HepG2 (cell line): ENCODE results near the gene IRAK2. TPM values are rescaled to one million over a fixed set of nuclear protein-coding genes. Genes with fewer than 3 reads are reported as not detected.
A peak's percentile ranks its signal among the peaks of the same experiment; 100 is the strongest.

ENCODE experiments used
- ATAC-seq: fragments of 200-7000 bp; cut with Tn5 transposase; 3 replicates; pipeline ENCODE4 v1.9.1; 2020; ENCODE audit warnings: mild to moderate bottlenecking, moderate library complexity
- BruUV-seq: library from RNA; stranded (reverse); fragments of 400-500 nt; replicated peaks from 2 replicates; lab custom pipeline; 2021; lab: Mats Ljungman, UMichigan
- CTCF ChIA-PET: fragments of 300-600 bp; formaldehyde crosslinking; extraction: SDS; loops from one replicate; lab custom pipeline; 2021; ENCODE audit warnings: low total read pairs, inconsistent platforms, low intra/inter-chr PET ratio; lab: Yijun Ruan, JAX
- POLR2A ChIA-PET: fragments of 350-600 bp; sonication (Branson Sonifier 250); formaldehyde crosslinking; loops from one replicate; lab custom pipeline; 2020; ENCODE audit warnings: antibody characterized with exemption, inconsistent platforms; lab: Yijun Ruan, JAX
- DNase-seq: peaks from one replicate; pipeline ENCODE4 v3.0.0-alpha.2; 2015; ENCODE audit warnings: low spot score
- FAIRE-seq: peaks from 3 replicates; lab custom pipeline; 2011; peaks lifted over from hg19 to GRCh38; lab: Jason Lieb, UNC
- H2AFZ ChIP-seq: one replicate; pipeline ENCODE4 v1.6.1; 2011; ENCODE audit warnings: low read length, inconsistent platforms
- H3K27ac ChIP-seq: fragments of 300-600 bp; 3 replicates; pipeline ENCODE4 v1.8.0; 2011; ENCODE audit warnings: mixed run types, mild to moderate bottlenecking, mixed read lengths, low read length, inconsistent platforms; ENCODE audit not compliant: insufficient read depth; ENCODE audit errors: extremely low read length
- H3K27me3 ChIP-seq, 2 experiments: fragments of 200-600 bp in 1 of 2; 2 replicates in 1 of 2; 3 replicates in 1 of 2; pipeline versions ENCODE4 v1.6.0 to v1.8.0; 2011; ENCODE audit warnings: low read length in 2 of 2, mild to moderate bottlenecking in 2 of 2, moderate library complexity in 2 of 2, inconsistent platforms in 1 of 2; ENCODE audit not compliant: insufficient read depth in 2 of 2, control insufficient read depth in 1 of 2
- H3K36me3 ChIP-seq, 2 experiments: fragments of 200-600 bp in 1 of 2; replicated peaks in 1 of 2; 2 replicates in 1 of 2; 3 replicates in 1 of 2; pipeline versions ENCODE4 v1.5.1 to v1.8.0; 2011; ENCODE audit warnings: low read length in 2 of 2, inconsistent platforms in 1 of 2; ENCODE audit not compliant: insufficient read depth in 2 of 2, control insufficient read depth in 1 of 2
- H3K4me1 ChIP-seq: 2 replicates; pipeline ENCODE4 v1.5.1; 2012; ENCODE audit warnings: low read length, inconsistent platforms; ENCODE audit not compliant: insufficient read depth
- H3K4me2 ChIP-seq: 2 replicates; pipeline ENCODE4 v1.6.0; 2011; ENCODE audit warnings: low read depth, low read length, inconsistent platforms
- H3K4me3 ChIP-seq, 3 experiments: fragments of 200-600 bp in 1 of 3; sonication (generic), shearing (Covaris generic) in 1 of 3; replicated peaks in 1 of 3; 2 replicates each; pipeline ENCODE4 v1.5.1; 2011 to 2016; ENCODE audit warnings: low read length in 3 of 3, inconsistent platforms in 2 of 3, low read depth in 2 of 3, mild to moderate bottlenecking in 2 of 3, control low read depth in 1 of 3, mixed read lengths in 1 of 3; ENCODE audit not compliant: insufficient read depth in 1 of 3
- H3K79me2 ChIP-seq: one replicate; pipeline ENCODE4 v1.6.1; 2011; ENCODE audit warnings: low read length, inconsistent platforms; ENCODE audit not compliant: insufficient read depth
- H3K9ac ChIP-seq: 2 replicates; pipeline ENCODE4 v1.6.0; 2011; ENCODE audit warnings: mild to moderate bottlenecking, low read depth, low read length, inconsistent platforms; ENCODE audit not compliant: insufficient read depth
- H3K9me3 ChIP-seq: 2 replicates; pipeline ENCODE4 v1.5.1; 2012; ENCODE audit warnings: mild to moderate bottlenecking, low read length
- H4K20me1 ChIP-seq: 2 replicates; pipeline ENCODE4 v1.6.0; 2011; ENCODE audit warnings: inconsistent platforms, mild to moderate bottlenecking, low read length, moderate library complexity; ENCODE audit not compliant: insufficient read depth
- ARNT2 ChIP-seq: sonication (generic); formaldehyde crosslinking; IDR thresholded peaks from 2 replicates; pipeline ENCODE4 v1.8.0; 2022; ENCODE audit warnings: mild to moderate bottlenecking, low read depth, missing genetic modification reagents, moderate library complexity
- CEBPB ChIP-seq: IDR thresholded peaks from 2 replicates; pipeline ENCODE4 v1.6.1; 2011; ENCODE audit warnings: low read depth, low read length, improper control_type of control experiment, borderline replicate concordance
- CEBPG ChIP-seq: IDR thresholded peaks from 2 replicates; pipeline ENCODE4 v1.6.1; 2016
- MLX ChIP-seq: IDR thresholded peaks from 2 replicates; pipeline ENCODE4 v1.6.1; 2016
- PHF20 ChIP-seq: sonication (generic); formaldehyde crosslinking; IDR thresholded peaks from 2 replicates; pipeline ENCODE4 v1.5.0; 2020; ENCODE audit warnings: mild to moderate bottlenecking, missing genetic modification reagents
- ZNF562 ChIP-seq: sonication (generic); formaldehyde crosslinking; IDR thresholded peaks from 2 replicates; pipeline ENCODE4 v1.8.0; 2022; ENCODE audit warnings: missing genetic modification reagents, borderline replicate concordance
- WGBS: methylation state at CpG from one replicate; pipeline ENCODE4 v1.1.6; 2017; ENCODE audit warnings: low lambda C conversion rate; 5-methylcytosine and 5-hydroxymethylcytosine counted together
- in situ Hi-C: cut with HindIII; loops from 2 replicates; pipeline ENCODE4 v1.10.0; 2017; ENCODE audit warnings: low pct_unique_long_range_greater_than_20kb; ENCODE audit not compliant: extremely low pct_ligation_motif_present
- intact Hi-C: fragments of 100-400 bp; cut with micrococcal nuclease; formaldehyde crosslinking; loops from one replicate; pipeline ENCODE4 v1.10.0; 2022; ENCODE audit not compliant: unreplicated experiment
- polyA plus RNA-seq, 8 experiments: library from polyadenylated mRNA; depleted of rRNA in 3 of 8; stranded (reverse) in 7 of 8; unstranded in 1 of 8; fragments of >200 nt; fragmentation: Illumina TruSeq in 4 of 8; extraction: Trizol in 4 of 8; gene quantifications; 2 replicates each; pipeline versions ENCODE4 v1.2.1 to v1.2.3, GENCODE V29; 2011 to 2016; ENCODE audit warnings: low read depth in 4 of 8, missing spikeins in 1 of 8, mixed read lengths in 1 of 8; ENCODE audit not compliant: insufficient read depth in 1 of 8
- total RNA-seq, 5 experiments: library from RNA; depleted of rRNA; stranded (reverse); fragments of >200 nt; fragmentation: Illumina TruSeq; extraction: Trizol; gene quantifications; 2 replicates each; pipeline ENCODE4 v1.2.3, GENCODE V29; 2016; ENCODE audit warnings: low read depth in 1 of 5

The IRAK2 gene
- total and polyA plus RNA-seq, 2 of the 13 experiments (the other 11 are each of a cell fraction or from before 2014, with no cell fraction given), result 13.1 to 23.3 TPM

DNA sequence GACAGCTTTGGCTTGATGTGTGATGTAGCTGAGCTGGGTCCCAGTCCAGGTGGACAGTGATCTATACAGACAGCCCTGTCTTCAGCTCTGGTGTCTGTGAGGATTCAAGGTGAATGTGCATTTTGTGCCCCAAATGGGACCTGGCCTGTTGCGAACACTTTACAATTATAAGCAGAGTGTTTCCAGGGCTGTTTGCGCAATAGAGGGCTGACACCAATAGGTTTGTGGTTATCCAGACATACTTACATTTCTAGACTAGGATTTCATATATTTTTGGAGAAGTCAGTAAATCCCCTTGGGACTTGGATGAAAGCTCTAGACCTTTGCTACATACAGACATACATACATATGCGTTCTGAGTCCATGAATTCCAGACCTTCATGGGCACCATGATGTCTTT is 79.3 kb downstream of the IRAK2 start:
- Histone ChIP-seq H3K4me1 (peaks cover 7% of the 10 kb centered on the region), H3K27me3 (no peaks in the 10 kb centered on the region; a peak in 1 of 5 replicates), H3K4me3 (no peak overlapping the region), H3K27ac (no peak overlapping the region), H2AFZ (no peak overlapping the region), H3K9me3 (peaks cover 20% of the 10 kb centered on the region), H3K4me2 (no peak overlapping the region), H3K9ac (no peak overlapping the region), H4K20me1 (no peaks in the 10 kb centered on the region), H3K79me2 (peaks cover 4% of the 10 kb centered on the region), H3K36me3 (peaks cover 7 to 9% of the 10 kb centered on the region in 2 experiments; a peak in 4 of 5 replicates)
- ATAC-seq, result no peak
- intact Hi-C loops, result no loop called here
- no peak for DNase-seq
- ChIA-PET POLR2A (no interaction called here), CTCF (no interaction called here)
- no peak for TF ChIP-seq ARNT2 (CRISPR knock-in tag)
- TF ChIP-seq CEBPB, result peak; percentile 84
- no peak for TF ChIP-seq PHF20 (CRISPR knock-in tag)
- 0 out of 2 replicates have a peak, but pooled peaks have one; percentile 31 for TF ChIP-seq CEBPG (CRISPR knock-in tag)
- in situ Hi-C loops, result no loop called here
- BruUV-seq, result no TSS peak
- WGBS, result 94% methylated on average over 2 of the region's 3 CpGs
- no peak for FAIRE-seq

DNA sequence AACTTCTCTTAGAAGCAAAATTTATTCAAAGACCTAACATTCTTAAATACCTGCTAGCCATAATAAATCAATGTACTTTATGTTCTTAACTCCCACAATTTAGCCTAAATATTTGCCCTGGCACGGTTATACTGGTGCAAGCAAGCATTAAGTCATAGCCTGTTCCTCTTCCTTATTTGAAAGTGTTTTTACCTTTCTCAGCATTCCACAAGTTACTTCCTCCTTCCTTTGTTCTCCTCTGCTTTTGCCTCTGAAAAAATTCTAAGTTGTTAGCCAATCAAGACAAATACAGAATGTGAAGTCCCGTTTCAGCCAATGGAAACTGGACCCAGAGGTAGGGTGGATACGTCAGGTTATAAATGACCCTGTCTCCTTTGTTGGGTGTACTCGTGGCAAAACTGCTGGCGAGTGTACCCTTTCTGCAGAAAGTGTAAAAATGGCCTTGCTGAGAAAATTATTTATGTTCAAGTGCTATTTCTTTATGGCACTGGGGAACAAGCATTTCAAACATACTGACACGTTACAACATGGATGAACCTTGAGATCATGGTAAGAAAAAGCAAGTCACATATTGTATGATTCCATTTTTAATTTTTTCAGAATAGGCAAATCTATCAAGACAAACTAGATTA is 80.5 kb downstream of the IRAK2 start:
- no peak for FAIRE-seq
- TF ChIP-seq ZNF562 (CRISPR knock-in tag) (peak; percentile 97), MLX (CRISPR knock-in tag) (no peak)
- TF ChIP-seq, all 625 proteins: peak for 1
- H3K79me2 ChIP-seq, result peaks cover 15% of the 10 kb centered on the region
- no peak overlapping the region for H3K9ac ChIP-seq
- H3K9me3 ChIP-seq, result peaks cover 20% of the 10 kb centered on the region
- H3K4me1 ChIP-seq, result peaks cover 10% of the 10 kb centered on the region
- no peak for ATAC-seq
- in situ Hi-C loops (no loop called here), intact Hi-C loops (no loop called here)
- H2AFZ ChIP-seq, result no peak overlapping the region
- no peaks in the 10 kb centered on the region for H4K20me1 ChIP-seq
- BruUV-seq, result no TSS peak
- no peak for DNase-seq
- no peak overlapping the region for H3K4me3 ChIP-seq
- H3K27me3 ChIP-seq, result no peaks in the 10 kb centered on the region; a peak in 1 of 5 replicates
- POLR2A ChIA-PET, result no interaction called here
- H3K27ac ChIP-seq, result no peak overlapping the region
- H3K36me3 ChIP-seq, result peaks cover 4 to 5% of the 10 kb centered on the region in 2 experiments; a peak in 4 of 5 replicates
- no peak overlapping the region for H3K4me2 ChIP-seq
- WGBS, result 96% methylated on average over 6 of the region's 6 CpGs
- CTCF ChIA-PET, result no interaction called here
